Mesothelial cell of epicardium (in vitro differentiated cells): Measurements from ENCODE around the gene TBC1D3H. TPM values are rescaled to one million over a fixed set of nuclear protein-coding genes. Genes with fewer than 3 reads are reported as not detected.
"Not testable (repeated sequence)": the region's sequence is repeated elsewhere in the genome, so short reads cannot be mapped to it uniquely, and the experiment has no call there.

Experiments
- DNase-seq, 2 experiments: peaks; one replicate each; pipeline ENCODE4 v3.0.0; 2021; ENCODE audit warnings: low spot score in 2 of 2; ENCODE audit not compliant: unreplicated experiment in 2 of 2
- H3K27ac Mint-ChIP-seq: 2 replicates; pipeline ENCODE4 v1.8.0; 2021; ENCODE audit warnings: mixed read lengths
- H3K27me3 Mint-ChIP-seq: 2 replicates; pipeline ENCODE4 v1.8.0; 2021; ENCODE audit warnings: low read depth, mixed read lengths
- H3K36me3 Mint-ChIP-seq: 2 replicates; pipeline ENCODE4 v1.8.0; 2021; ENCODE audit warnings: mixed read lengths
- H3K4me1 Mint-ChIP-seq: 2 replicates; pipeline ENCODE4 v1.8.0; 2021; ENCODE audit warnings: mixed read lengths
- H3K4me3 Mint-ChIP-seq: 2 replicates; pipeline ENCODE4 v1.8.0; 2021; ENCODE audit warnings: mild to moderate bottlenecking, moderate library complexity, mixed read lengths
- H3K9me3 Mint-ChIP-seq: 2 replicates; pipeline ENCODE4 v1.8.0; 2021; ENCODE audit warnings: mixed read lengths
- total RNA-seq: library from RNA; stranded (reverse); gene quantifications from 3 replicates; pipeline ENCODE4 v1.2.1, GENCODE V29; 2021

The TBC1D3H gene
- total RNA-seq, result not detected in 3 replicates

DNA sequence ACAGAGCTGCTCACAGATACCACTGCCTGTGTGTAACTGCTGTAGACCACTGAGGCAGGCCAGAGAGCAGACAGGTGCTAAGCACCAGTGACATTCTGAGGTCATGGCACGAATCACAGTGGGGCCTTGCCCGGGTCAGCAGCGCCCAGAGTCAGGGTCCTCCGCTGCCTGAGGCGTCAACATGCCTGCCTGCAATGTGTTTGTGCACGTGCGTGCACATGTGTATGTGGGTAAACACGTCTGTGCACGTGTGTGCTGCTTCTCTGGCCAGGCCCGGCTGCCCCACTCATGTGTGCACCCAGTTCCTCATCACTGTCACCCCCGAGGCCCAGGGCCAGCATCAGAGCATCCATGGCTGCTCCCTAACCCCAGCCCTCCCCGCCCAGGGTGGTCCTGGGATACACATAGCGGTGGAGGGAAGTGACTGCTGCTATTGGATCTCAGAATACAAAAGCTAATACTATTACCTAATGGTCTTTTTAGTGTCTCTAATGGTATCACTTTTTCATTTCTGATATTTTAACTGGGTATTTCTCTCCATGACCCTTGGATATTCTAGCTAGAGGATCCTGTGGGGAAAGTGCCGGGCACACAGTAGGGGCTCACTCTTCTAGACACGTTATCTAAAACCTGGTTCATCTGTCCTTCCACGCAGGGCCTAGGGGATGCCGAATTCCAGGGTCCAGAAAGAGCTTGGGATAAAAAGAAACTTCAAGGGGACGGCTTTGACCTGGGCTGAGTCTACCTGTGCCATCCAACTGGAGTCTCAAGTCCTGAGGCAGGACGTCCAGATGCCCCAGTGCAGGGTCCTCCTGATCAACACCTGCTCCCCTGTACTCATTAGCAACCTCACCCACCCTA is at the start of gene TBC1D3H:
Gene TBC1D3H (minus strand): TSS at position 51 of the 861 bp plus-strand sequence. CDS start 1,540 bp downstream, outside the sequence.
- H3K36me3 Mint-ChIP-seq, H3K9me3 Mint-ChIP-seq, H3K27ac Mint-ChIP-seq, H3K4me3 Mint-ChIP-seq, DNase-seq, H3K4me1 Mint-ChIP-seq, H3K27me3 Mint-ChIP-seq: not testable (repeated sequence)

DNA sequence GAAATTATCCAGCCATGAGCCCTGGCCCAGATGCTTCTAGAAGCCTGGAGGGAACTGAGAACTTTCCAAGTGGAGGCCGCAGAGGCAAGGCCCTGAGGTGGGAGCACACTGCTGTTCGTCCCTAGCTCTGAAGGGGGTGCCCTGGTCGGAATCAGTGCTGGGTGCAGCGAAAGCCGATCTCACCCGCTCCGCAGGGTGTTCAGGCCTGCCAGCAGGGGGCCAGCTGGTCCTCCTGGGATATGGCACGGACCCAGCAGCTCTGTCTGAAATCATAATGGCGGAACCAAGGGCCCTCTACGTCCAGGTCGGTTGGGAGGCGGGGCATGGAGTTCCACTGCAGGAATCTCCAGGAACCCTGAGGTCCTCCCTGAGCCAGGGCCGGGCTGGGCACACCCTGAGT is 40.7 kb upstream of the TBC1D3H start:
- not testable (repeated sequence) for H3K36me3 Mint-ChIP-seq, H3K9me3 Mint-ChIP-seq, H3K4me3 Mint-ChIP-seq, DNase-seq, H3K4me1 Mint-ChIP-seq, H3K27ac Mint-ChIP-seq, H3K27me3 Mint-ChIP-seq

DNA sequence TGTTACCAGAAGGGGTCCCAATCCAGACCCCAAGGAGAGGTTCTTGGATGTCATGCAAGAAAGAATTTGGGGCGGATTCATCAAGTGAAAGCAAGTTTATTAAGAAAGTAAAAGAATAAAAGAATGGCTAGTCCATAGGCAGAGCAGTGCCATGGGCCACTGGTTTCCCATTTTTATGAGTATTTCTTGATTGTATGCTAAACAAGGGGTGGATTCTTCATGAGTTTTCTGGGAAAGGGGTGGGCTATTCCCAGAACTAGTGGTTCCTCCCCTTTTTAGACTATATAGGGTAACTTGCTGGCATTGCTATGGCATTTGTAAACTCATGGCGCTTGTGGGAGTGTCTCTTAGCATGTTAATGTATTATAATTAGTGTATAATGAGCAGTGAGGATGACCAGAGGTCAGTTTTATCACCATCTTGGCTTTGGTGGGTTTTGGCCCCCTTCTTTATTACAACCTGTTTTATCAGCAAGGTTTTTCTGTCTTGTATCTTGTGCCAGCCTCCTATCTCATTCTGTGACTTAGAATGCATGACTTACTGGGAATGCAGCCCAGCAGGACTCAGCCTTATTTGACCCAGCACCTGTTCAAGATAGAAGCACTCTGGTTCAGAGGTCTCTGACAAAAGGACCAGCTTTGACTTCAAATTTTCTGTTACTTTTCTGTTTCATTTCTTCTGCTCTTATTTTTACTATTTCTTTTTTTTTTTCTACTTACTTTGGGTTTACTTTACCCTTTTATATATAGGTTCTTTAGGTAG is 27.1 kb upstream of the TBC1D3H start:
- not testable (repeated sequence) for H3K36me3 Mint-ChIP-seq, DNase-seq, H3K4me3 Mint-ChIP-seq, H3K27me3 Mint-ChIP-seq, H3K4me1 Mint-ChIP-seq, H3K27ac Mint-ChIP-seq, H3K9me3 Mint-ChIP-seq

DNA sequence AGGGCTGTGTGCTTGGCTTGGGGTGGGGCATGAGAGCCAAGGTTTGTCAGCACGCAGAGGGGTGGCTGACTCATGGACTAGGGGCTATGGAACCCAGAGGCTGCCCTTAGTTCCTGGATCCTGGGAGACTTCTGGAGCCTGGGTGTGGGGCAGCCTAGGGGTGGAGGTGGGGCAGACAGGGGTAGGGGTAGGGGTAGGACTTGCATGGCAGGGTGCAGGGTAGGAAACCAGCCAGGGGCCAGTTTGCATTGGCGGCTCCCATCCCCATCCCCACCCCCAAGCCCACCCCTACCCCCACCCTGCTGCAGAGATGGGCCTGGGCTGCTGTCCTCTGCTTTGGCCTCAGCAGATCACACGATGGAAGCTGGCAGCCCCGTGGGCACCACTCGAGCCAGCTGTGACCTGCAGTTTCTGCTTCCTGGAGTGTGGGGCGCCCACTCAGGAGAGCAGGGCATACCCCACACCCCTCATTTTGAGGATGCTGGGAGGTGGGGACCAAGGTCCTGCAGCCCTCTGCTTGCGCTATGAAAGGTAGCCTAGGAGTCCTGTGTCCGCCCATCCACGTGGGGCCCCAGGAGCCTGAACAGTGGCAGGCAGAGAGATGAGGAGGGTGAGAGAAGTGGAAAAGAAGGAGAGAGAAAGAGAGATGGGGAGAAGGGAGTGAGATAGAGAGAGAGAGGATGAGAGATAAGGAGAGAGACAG is 2.9 kb upstream of the TBC1D3H start:
- not testable (repeated sequence) for H3K27me3 Mint-ChIP-seq, H3K36me3 Mint-ChIP-seq, DNase-seq, H3K9me3 Mint-ChIP-seq, H3K4me3 Mint-ChIP-seq, H3K27ac Mint-ChIP-seq, H3K4me1 Mint-ChIP-seq

DNA sequence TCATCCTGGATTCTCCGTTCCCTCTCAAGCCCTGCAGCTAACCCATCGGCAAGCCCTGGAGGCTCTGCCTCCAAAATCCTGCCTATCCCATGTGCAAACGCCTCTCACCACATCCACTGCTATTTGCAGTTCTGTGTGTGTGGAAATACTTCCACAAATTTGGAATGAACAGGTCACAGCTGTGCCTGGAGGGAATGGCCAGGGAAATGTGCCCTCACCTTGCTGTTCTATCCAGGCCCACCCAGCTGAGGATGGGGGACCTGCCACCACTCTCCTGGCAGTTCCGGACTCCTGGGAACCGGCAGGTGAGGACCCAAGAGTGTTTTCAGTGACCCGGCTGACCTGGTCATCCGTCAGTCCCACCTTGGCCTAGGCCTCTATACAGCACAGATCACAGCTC is 12.3 kb downstream of the TBC1D3H start:
- not testable (repeated sequence) for H3K4me3 Mint-ChIP-seq, DNase-seq, H3K27me3 Mint-ChIP-seq, H3K9me3 Mint-ChIP-seq, H3K27ac Mint-ChIP-seq, H3K4me1 Mint-ChIP-seq, H3K36me3 Mint-ChIP-seq

DNA sequence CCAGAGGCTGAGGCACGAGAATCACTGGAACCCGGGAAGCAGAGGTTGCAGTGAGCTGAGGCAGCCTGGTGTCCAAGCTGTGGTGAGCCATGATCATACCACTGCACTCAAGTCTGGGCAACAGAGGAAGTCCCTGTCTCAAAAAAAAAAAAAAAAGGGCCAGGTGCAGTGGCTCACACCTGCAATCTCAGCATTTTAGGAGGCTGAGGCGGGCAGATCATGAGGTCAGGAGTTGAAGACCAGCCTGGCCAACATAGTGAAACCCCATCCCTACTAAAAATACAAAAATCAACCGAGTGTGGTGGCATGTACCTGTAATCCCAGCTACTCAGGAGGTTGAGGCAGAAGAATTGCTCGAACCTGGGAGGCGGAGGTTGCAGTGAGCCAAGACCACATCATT is 25.7 kb downstream of the TBC1D3H start:
- not testable (repeated sequence) for H3K9me3 Mint-ChIP-seq, H3K4me1 Mint-ChIP-seq, H3K36me3 Mint-ChIP-seq, DNase-seq, H3K27me3 Mint-ChIP-seq, H3K27ac Mint-ChIP-seq, H3K4me3 Mint-ChIP-seq

Other genes starting within 250 kb of the TBC1D3H start
- 27.9 to 28.4 TPM (median 28.2 TPM) in 3 replicates for gene TBC1D3B, start 211.8 kb downstream of the TBC1D3H start, total RNA-seq
- gene CCL3L1, start 191.7 kb downstream of the TBC1D3H start, total RNA-seq, result not detected in 3 replicates
- not detected in 3 replicates for gene CCL4L2, start 177.4 kb downstream of the TBC1D3H start, total RNA-seq
- gene TBC1D3I, start 123.9 kb downstream of the TBC1D3H start, total RNA-seq, result 0.60 to 1.3 TPM (median 0.80 TPM) in 3 replicates
- gene TBC1D3G, start 64.6 kb downstream of the TBC1D3H start, total RNA-seq, result not detected in 3 replicates
- 34.8 to 37.2 TPM (median 35.6 TPM) in 3 replicates for gene ZNHIT3, start 98.2 kb upstream of the TBC1D3H start, total RNA-seq
- 77.3 to 82.8 TPM (median 82.4 TPM) in 3 replicates for gene MYO19, start 146.4 kb upstream of the TBC1D3H start, total RNA-seq
- 8.8 to 10.0 TPM (median 9.3 TPM) in 3 replicates for gene PIGW, start 146.6 kb upstream of the TBC1D3H start, total RNA-seq
- gene GGNBP2, start 156.5 kb upstream of the TBC1D3H start, total RNA-seq, result 67.5 to 71.2 TPM (median 69.8 TPM) in 3 replicates
- 14.9 to 17.3 TPM (median 15.0 TPM) in 3 replicates for gene DHRS11, start 203.4 kb upstream of the TBC1D3H start, total RNA-seq
- gene MRM1, start 213.1 kb upstream of the TBC1D3H start, total RNA-seq, result 5.1 to 5.6 TPM (median 5.4 TPM) in 3 replicates